ENCODE measurements around the gene RHOT1. TPM values are rescaled to one million over a fixed set of nuclear protein-coding genes. Genes with fewer than 3 reads are reported as not detected.
A peak's percentile ranks its signal among the peaks of the same experiment; 100 is the strongest.
"Not testable (repeated sequence)": the region's sequence is repeated elsewhere in the genome, so short reads cannot be mapped to it uniquely, and the experiment has no call there.

Gene RHOT1
- total RNA-seq (10 to 100 TPM; 24.3 to 31.7 (median 29.3) TPM), polyA plus RNA-seq (10 to 100 TPM; 28.5 to 29.6 TPM), total RNA-seq (50.3 reads per million, percentile 71 among the genes with 10 or more reads in this experiment)

- intact Hi-C loops (cut with micrococcal nuclease), result loop anchor here (1.0 to 5.0 kb wide), 3 partner anchors 208 to 241 kb away; partner anchors contain the start of genes UTP6 (in 2 of the 2) and ZNF207 (in 2 of the 2)
- peak within 1 kb of the TSS; percentile 77 to 93 (median 91) for H3K27ac Mint-ChIP-seq
- H3K27me3 Mint-ChIP-seq, result peaks cover 0 to 4% (median 0%) of the 10 kb centered on the region in 5 donors
- Histone ChIP-seq H3K36me3 (ENCODE audit: control insufficient read depth in 2 of 3, insufficient read depth in 3 of 3, low read length in 3 of 3) (peaks cover 0 to 7% (median 0%) of the 10 kb centered on the region in 3 experiments), H3K27me3 (ENCODE audit: control insufficient read depth in 2 of 2, insufficient read depth in 2 of 2, low read length in 2 of 2) (no peaks in the 10 kb centered on the region), H3K4me1 (ENCODE audit: control insufficient read depth in 2 of 2, insufficient read depth in 2 of 2, low read length in 2 of 2) (peaks cover 5 to 15% of the 10 kb centered on the region in 2 donors), H3K4me3 (ENCODE audit: low read length) (peak within 1 kb of the TSS; percentile 91), H3K9me3 (ENCODE audit: control insufficient read depth in 2 of 3, low read length in 3 of 3) (no peaks in the 10 kb centered on the region), H3K27ac (ENCODE audit: low read depth, low read length) (peak within 1 kb of the TSS; percentile 85)
- H3K36me3 Mint-ChIP-seq, result peaks cover 0 to 5% (median 4%) of the 10 kb centered on the region in 5 donors
- H3K4me3 Mint-ChIP-seq, result peak within 1 kb of the TSS; percentile 92 to 100 (median 96)
- DNase-seq (peak; percentile 55 to 84 (median 75)), ATAC-seq (peak; percentile 90)
- POLR2A ChIA-PET, result interaction anchor here (0.5 to 8.2 kb wide), 4 partner anchors 15 to 190 kb away, joined by 3 to 45 read pairs (median 8); partner anchors contain the start of gene LRRC37B
- CTCF ChIA-PET, result interaction anchor here (0.6 to 1.5 kb wide), 2 partner anchors 17 to 38 kb away, joined by 4 to 5 read pairs; no protein-coding TSS in a partner anchor
- peaks cover 5 to 43% (median 39%) of the 10 kb centered on the region in 7 donors for H3K4me1 Mint-ChIP-seq
- peaks cover 0 to 4% (median 0%) of the 10 kb centered on the region in 11 donors for H3K9me3 Mint-ChIP-seq
Observed at GRCh38 chr17:32142038-32142856, at the start of gene RHOT1. Gene RHOT1, plus strand, starts transcription at chr17:32142502. Its CDS starts 191 bp downstream, at chr17:32142693.

GRCh38 chr17:32099686-32100085 lies 42.6 kb upstream of the RHOT1 start:
- DNase-seq, result no peak
- no peak overlapping the region for H3K27ac ChIP-seq (ENCODE audit: low read depth, low read length)
- peaks cover 0 to 4% (median 0%) of the 10 kb centered on the region in 11 donors for H3K9me3 Mint-ChIP-seq
- peaks cover 0 to 5% (median 0%) of the 10 kb centered on the region in 5 donors for H3K36me3 Mint-ChIP-seq
- H3K27me3 ChIP-seq (ENCODE audit: control insufficient read depth in 2 of 2, insufficient read depth in 2 of 2, low read length in 2 of 2), result no peaks in the 10 kb centered on the region
- ATAC-seq, result no peak
- intact Hi-C loops (cut with micrococcal nuclease), result no loop called here
- H3K4me1 ChIP-seq (ENCODE audit: control insufficient read depth in 2 of 2, insufficient read depth in 2 of 2, low read length in 2 of 2), result peaks cover 0 to 14% of the 10 kb centered on the region in 2 donors
- POLR2A ChIA-PET, result no interaction called here
- no peaks in the 10 kb centered on the region for H3K36me3 ChIP-seq (ENCODE audit: control insufficient read depth in 2 of 3, insufficient read depth in 3 of 3, low read length in 3 of 3)
- H3K4me1 Mint-ChIP-seq, result peaks cover 10 to 25% (median 24%) of the 10 kb centered on the region in 7 donors
- CTCF ChIA-PET, result no interaction called here
- H3K27ac Mint-ChIP-seq, result no peak overlapping the region
- H3K27me3 Mint-ChIP-seq, result peaks cover 0 to 19% (median 0%) of the 10 kb centered on the region in 5 donors
- no peaks in the 10 kb centered on the region for H3K9me3 ChIP-seq (ENCODE audit: control insufficient read depth in 2 of 3, low read length in 3 of 3)
- H3K4me3 ChIP-seq (ENCODE audit: low read length), result no peak overlapping the region
- H3K4me3 Mint-ChIP-seq, result no peak overlapping the region

GRCh38 chr17:32100323-32100722 lies 42.0 kb upstream of the RHOT1 start:
- H3K4me3 Mint-ChIP-seq; H3K9me3 ChIP-seq (ENCODE audit: control insufficient read depth in 2 of 3, low read length in 3 of 3); H3K36me3 Mint-ChIP-seq; CTCF ChIA-PET; DNase-seq; H3K27me3 ChIP-seq (ENCODE audit: control insufficient read depth in 2 of 2, insufficient read depth in 2 of 2, low read length in 2 of 2); H3K27ac ChIP-seq (ENCODE audit: low read depth, low read length); intact Hi-C loops (cut with micrococcal nuclease); H3K9me3 Mint-ChIP-seq; H3K27ac Mint-ChIP-seq; POLR2A ChIA-PET; ATAC-seq; H3K36me3 ChIP-seq (ENCODE audit: control insufficient read depth in 2 of 3, insufficient read depth in 3 of 3, low read length in 3 of 3); H3K4me3 ChIP-seq (ENCODE audit: low read length): not testable (repeated sequence)
- Mint-ChIP-seq H3K27me3 (peaks cover 0 to 17% (median 0%) of the 10 kb centered on the region in 5 donors), H3K4me1 (peaks cover 12 to 29% (median 27%) of the 10 kb centered on the region in 7 donors)
- peaks cover 0 to 18% of the 10 kb centered on the region in 2 donors for H3K4me1 ChIP-seq (ENCODE audit: control insufficient read depth in 2 of 2, insufficient read depth in 2 of 2, low read length in 2 of 2)

GRCh38 chr17:32100971-32101631 lies 41.2 kb upstream of the RHOT1 start:
- Histone ChIP-seq H3K9me3 (ENCODE audit: control insufficient read depth in 2 of 3, low read length in 3 of 3) (no peaks in the 10 kb centered on the region), H3K27me3 (ENCODE audit: control insufficient read depth in 2 of 2, insufficient read depth in 2 of 2, low read length in 2 of 2) (no peaks in the 10 kb centered on the region), H3K27ac (ENCODE audit: low read depth, low read length) (no peak overlapping the region), H3K4me3 (ENCODE audit: low read length) (no peak overlapping the region), H3K4me1 (ENCODE audit: control insufficient read depth in 2 of 2, insufficient read depth in 2 of 2, low read length in 2 of 2) (peaks cover 0 to 20% of the 10 kb centered on the region in 2 donors), H3K36me3 (ENCODE audit: control insufficient read depth in 2 of 3, insufficient read depth in 3 of 3, low read length in 3 of 3) (no peaks in the 10 kb centered on the region)
- DNase-seq, result no peak
- H3K4me3 Mint-ChIP-seq, result no peak overlapping the region
- peak overlapping the region in 1 of 9 donors; percentile 77 for H3K27ac Mint-ChIP-seq
- intact Hi-C loops (cut with micrococcal nuclease), result no loop called here
- ATAC-seq, result no peak
- peaks cover 0 to 4% (median 0%) of the 10 kb centered on the region in 11 donors for H3K9me3 Mint-ChIP-seq
- H3K36me3 Mint-ChIP-seq, result peaks cover 0 to 5% (median 0%) of the 10 kb centered on the region in 5 donors
- H3K4me1 Mint-ChIP-seq, result peaks cover 14 to 37% (median 31%) of the 10 kb centered on the region in 7 donors
- peaks cover 0 to 17% (median 0%) of the 10 kb centered on the region in 5 donors for H3K27me3 Mint-ChIP-seq
- ChIA-PET POLR2A (no interaction called here), CTCF (no interaction called here)

GRCh38 chr17:32102172-32102571 lies 40.1 kb upstream of the RHOT1 start:
- no peak overlapping the region for H3K4me3 ChIP-seq (ENCODE audit: low read length)
- peak overlapping the region in 4 of 9 donors; percentile 15 to 96 (median 68) for H3K27ac Mint-ChIP-seq
- no peaks in the 10 kb centered on the region for H3K36me3 ChIP-seq (ENCODE audit: control insufficient read depth in 2 of 3, insufficient read depth in 3 of 3, low read length in 3 of 3)
- H3K36me3 Mint-ChIP-seq, result peaks cover 0 to 5% (median 0%) of the 10 kb centered on the region in 5 donors
- H3K4me3 Mint-ChIP-seq, result peak overlapping the region in 1 of 10 donors; percentile 70
- CTCF ChIA-PET, result no interaction called here
- DNase-seq, result no peak
- H3K27me3 Mint-ChIP-seq, result peaks cover 0 to 12% (median 0%) of the 10 kb centered on the region in 5 donors
- peaks cover 0 to 4% (median 0%) of the 10 kb centered on the region in 11 donors for H3K9me3 Mint-ChIP-seq
- peaks cover 18 to 42% (median 40%) of the 10 kb centered on the region in 7 donors for H3K4me1 Mint-ChIP-seq
- ATAC-seq, result no peak
- peaks cover 0 to 30% of the 10 kb centered on the region in 2 donors for H3K4me1 ChIP-seq (ENCODE audit: control insufficient read depth in 2 of 2, insufficient read depth in 2 of 2, low read length in 2 of 2)
- intact Hi-C loops (cut with micrococcal nuclease), result no loop called here
- no peaks in the 10 kb centered on the region for H3K9me3 ChIP-seq (ENCODE audit: control insufficient read depth in 2 of 3, low read length in 3 of 3)
- POLR2A ChIA-PET, result no interaction called here
- no peak overlapping the region for H3K27ac ChIP-seq (ENCODE audit: low read depth, low read length)
- no peaks in the 10 kb centered on the region for H3K27me3 ChIP-seq (ENCODE audit: control insufficient read depth in 2 of 2, insufficient read depth in 2 of 2, low read length in 2 of 2)

- Mint-ChIP-seq H3K4me1 (peaks cover 24 to 48% (median 45%) of the 10 kb centered on the region in 7 donors), H3K9me3 (peaks cover 0 to 4% (median 0%) of the 10 kb centered on the region in 11 donors), H3K36me3 (peaks cover 0 to 5% (median 0%) of the 10 kb centered on the region in 5 donors), H3K4me3 (no peak overlapping the region), H3K27me3 (peaks cover 0 to 12% (median 0%) of the 10 kb centered on the region in 5 donors), H3K27ac (peak overlapping the region in 3 of 9 donors; percentile 59 to 96 (median 77))
- ATAC-seq, result no peak
- POLR2A ChIA-PET, result interaction anchor here (2.1 kb wide), 1 partner anchor 23 kb away, joined by 7 read pairs; no protein-coding TSS in a partner anchor
- intact Hi-C loops (cut with micrococcal nuclease), result no loop called here
- peaks cover 0 to 36% of the 10 kb centered on the region in 2 donors for H3K4me1 ChIP-seq (ENCODE audit: control insufficient read depth in 2 of 2, insufficient read depth in 2 of 2, low read length in 2 of 2)
- no peaks in the 10 kb centered on the region for H3K36me3 ChIP-seq (ENCODE audit: control insufficient read depth in 2 of 3, insufficient read depth in 3 of 3, low read length in 3 of 3)
- no peak overlapping the region for H3K4me3 ChIP-seq (ENCODE audit: low read length)
- H3K9me3 ChIP-seq (ENCODE audit: control insufficient read depth in 2 of 3, low read length in 3 of 3), result no peaks in the 10 kb centered on the region
- DNase-seq, result no peak
- no peaks in the 10 kb centered on the region for H3K27me3 ChIP-seq (ENCODE audit: control insufficient read depth in 2 of 2, insufficient read depth in 2 of 2, low read length in 2 of 2)
- no peak overlapping the region for H3K27ac ChIP-seq (ENCODE audit: low read depth, low read length)
- CTCF ChIA-PET, result no interaction called here
Observed at GRCh38 chr17:32102646-32103186, 39.6 kb upstream of the RHOT1 start.

Data from naive thymus-derived CD4-positive, alpha-beta T cell (primary cell).